Skeletal muscle cell (primary cell): Measurements from ENCODE around the gene SLIT2.

ENCODE experiments used
- DNase-seq: peaks from one replicate; pipeline ENCODE4 v3.0.0-alpha.2; 2010; ENCODE audit warnings: low read depth
- H3K4me3 ChIP-seq: 2 replicates; pipeline ENCODE4 v1.5.1; 2011; ENCODE audit warnings: low read depth, mild to moderate bottlenecking, control low read depth, low read length, moderate library complexity

SLIT2 gene

GRCh38 chr4:20297783-20298182, 46.1 kb downstream of the SLIT2 start:
- H3K4me3 ChIP-seq, result no peak overlapping the region
- no peak for DNase-seq

DNA sequence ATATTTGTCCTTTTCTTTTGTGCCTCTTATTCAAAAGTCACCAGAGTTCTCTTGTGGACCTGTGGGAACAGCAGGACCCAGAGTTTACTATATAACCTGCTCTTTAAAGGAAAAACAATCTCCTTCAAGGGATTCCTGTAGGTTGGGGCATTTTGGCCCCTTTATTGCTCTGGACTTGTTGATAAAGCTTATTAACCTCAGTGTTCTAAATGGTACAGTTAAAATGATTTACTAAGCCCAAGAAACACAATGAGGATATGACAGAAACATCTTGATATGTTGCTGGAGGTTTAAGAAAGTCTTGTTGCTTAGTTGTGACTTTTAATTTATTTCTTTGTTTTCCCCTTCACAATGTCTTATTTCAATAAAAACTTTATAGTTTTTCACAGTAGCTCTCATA, 46.8 kb downstream of the SLIT2 start:
- no peak for DNase-seq
- H3K4me3 ChIP-seq, result no peak overlapping the region

DNA sequence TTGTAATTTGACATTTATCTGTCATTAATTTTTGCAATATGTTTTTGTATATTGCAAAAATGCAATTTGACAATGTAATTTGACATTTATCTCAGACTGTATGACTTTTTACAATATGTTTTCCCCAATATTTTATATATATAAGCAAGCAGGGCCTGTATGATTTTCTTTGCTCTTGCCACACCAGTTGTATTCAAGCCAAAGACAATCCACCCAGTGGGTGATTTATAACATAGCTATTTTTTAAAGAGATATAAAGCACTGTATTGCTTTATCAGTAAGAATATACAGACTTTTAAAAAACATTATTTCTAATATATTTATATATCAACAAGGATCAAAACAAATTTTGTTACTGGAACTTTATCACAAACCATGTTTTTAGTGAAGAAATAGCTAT, 47.3 kb downstream of the SLIT2 start:
- H3K4me3 ChIP-seq, result no peak overlapping the region
- no peak for DNase-seq

DNA sequence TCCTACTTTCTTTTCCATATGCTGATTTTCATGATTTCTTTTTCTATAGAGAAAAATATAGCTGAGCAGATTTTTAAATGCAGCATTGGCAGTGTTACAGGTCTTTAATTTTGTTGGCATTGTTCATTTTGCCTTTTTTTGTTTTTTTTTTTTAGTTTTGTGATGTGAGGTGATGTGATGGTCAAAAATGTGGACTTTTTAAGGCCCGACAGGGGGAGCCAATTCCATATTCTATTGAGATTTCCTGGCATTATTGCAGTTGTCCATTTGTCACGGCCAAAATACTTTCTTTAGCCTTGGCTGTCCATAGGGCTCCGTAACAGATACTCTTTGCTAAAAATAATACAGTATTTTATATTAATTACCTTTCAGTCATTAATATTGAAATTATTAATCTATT, 47.8 kb downstream of the SLIT2 start:
- DNase-seq, result no peak
- H3K4me3 ChIP-seq, result no peak overlapping the region

DNA sequence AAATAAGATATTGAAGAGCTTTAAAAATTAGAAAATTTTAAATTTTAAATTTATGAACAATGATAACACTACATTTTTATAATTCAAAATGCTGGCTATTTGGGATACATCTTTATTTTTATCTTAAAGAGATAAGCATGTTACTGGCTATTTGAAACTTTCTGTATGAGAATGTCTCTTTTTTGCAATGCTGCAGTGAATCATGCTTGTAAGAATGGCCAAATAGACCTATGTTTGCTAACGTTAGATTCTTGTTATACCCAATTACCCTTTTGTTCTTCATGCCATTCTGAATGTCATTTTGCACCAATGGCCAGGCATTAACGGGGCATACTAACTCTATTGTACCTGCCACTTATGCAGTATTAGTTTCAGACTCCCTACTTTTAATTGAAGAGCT, 49.5 kb downstream of the SLIT2 start:
- H3K4me3 ChIP-seq, result no peak overlapping the region
- DNase-seq, result no peak
